ENCODE data around the gene NOC2L. TPM values are rescaled to one million over a fixed set of nuclear protein-coding genes. Genes with fewer than 3 reads are reported as not detected.
A peak's percentile ranks its signal among the peaks of the same experiment; 100 is the strongest.

Gene NOC2L
- total and polyA plus RNA-seq, 9 of the 15 experiments (the other 6 are each of a cell fraction or from before 2014, with no cell fraction given), result 4.0 to 410 (median 200) TPM

GRCh38 chr1:934991-935750 is 23.9 kb downstream of the NOC2L start (continued):
- TF ChIP-seq THRA (IDR thresholded peaks at IDR 0.05), result no peak
- 0 out of 2 replicates have a peak, but pooled peaks have one; percentile 17 for TF ChIP-seq ZBTB7A (IDR thresholded peaks at IDR 0.05; ENCODE audit: borderline replicate concordance, control insufficient read depth, low read depth, low read length)
- no peak for TF ChIP-seq THAP7 (CRISPR knock-in tag; IDR thresholded peaks at IDR 0.05)
- TF ChIP-seq HNRNPH1 (optimal IDR thresholded peaks at IDR 0.05; ENCODE audit: low read depth, low read length), result no peak
- no peak for TF ChIP-seq SMAD3 (CRISPR knock-in tag; conservative IDR thresholded peaks at IDR 0.05)
- no peak for TF ChIP-seq E2F6 (IDR thresholded peaks at IDR 0.05; ENCODE audit: borderline replicate concordance in 1 of 2, extremely low read depth in 1 of 2, insufficient read depth in 1 of 2, insufficient read length in 1 of 2, low read depth in 1 of 2, low read length in 1 of 2, poor library complexity in 1 of 2, severe bottlenecking in 1 of 2)
- TF ChIP-seq ARID4B (CRISPR knock-in tag; IDR thresholded peaks at IDR 0.05), result 0 out of 2 replicates have a peak, but pooled peaks have one; percentile 27
- TF ChIP-seq CEBPG (CRISPR knock-in tag; IDR thresholded peaks at IDR 0.05), result no peak
- TF ChIP-seq CEBPG (tag; conservative IDR thresholded peaks at IDR 0.05 in 1 of 2, IDR thresholded peaks at IDR 0.05 in 1 of 2), result no peak
- TF ChIP-seq BRD4 (IDR thresholded peaks at IDR 0.05), result no peak
- no peak for TF ChIP-seq DDX20 (tag; IDR thresholded peaks at IDR 0.05; ENCODE audit: low read depth)
- no peak for TF ChIP-seq ZNF518B (CRISPR knock-in tag; IDR thresholded peaks at IDR 0.05)
- no peak for TF ChIP-seq POU5F1 (IDR thresholded peaks at IDR 0.05; ENCODE audit: borderline replicate concordance, low read depth, low read length, partially characterized antibody)
- no peak for TF ChIP-seq MEF2D (tag; conservative IDR thresholded peaks at IDR 0.05; ENCODE audit: low read depth)
